Chondrocyte (in vitro differentiated cells): ENCODE measurements around the gene ETV1. TPM values are rescaled to one million over a fixed set of nuclear protein-coding genes. Genes with fewer than 3 reads are reported as not detected.

Experiments
- DNase-seq: peaks from one replicate; pipeline ENCODE4 v3.0.0; 2021; ENCODE audit warnings: mixed read lengths, low spot score
- H3K27ac Mint-ChIP-seq: one replicate; pipeline ENCODE4 v1.8.0; 2021; ENCODE audit warnings: mild to moderate bottlenecking, moderate library complexity, mixed read lengths; ENCODE audit not compliant: unreplicated experiment
- H3K27me3 Mint-ChIP-seq: 2 replicates; pipeline ENCODE4 v1.8.0; 2021; ENCODE audit warnings: low read depth, mixed read lengths
- H3K36me3 Mint-ChIP-seq: 2 replicates; pipeline ENCODE4 v1.8.0; 2021; ENCODE audit warnings: low read depth, mixed read lengths
- H3K4me1 Mint-ChIP-seq: 2 replicates; pipeline ENCODE4 v1.8.0; 2021; ENCODE audit warnings: low read depth, mild to moderate bottlenecking, mixed read lengths
- H3K4me3 Mint-ChIP-seq: one replicate; pipeline ENCODE4 v1.8.0; 2021; ENCODE audit warnings: mild to moderate bottlenecking, moderate library complexity, mixed read lengths; ENCODE audit not compliant: unreplicated experiment
- H3K9me3 Mint-ChIP-seq: 2 replicates; pipeline ENCODE4 v1.8.0; 2021; ENCODE audit warnings: low read depth, mixed read lengths
- CTCF ChIP-seq: fragments of 200-600 bp; sonication (generic); IDR thresholded peaks from 2 replicates; pipeline ENCODE4 v1.5.0; 2021; ENCODE audit warnings: antibody characterized with exemption, mild to moderate bottlenecking, moderate library complexity
- long read RNA-seq: library from polyadenylated mRNA; stranded (forward); transcript quantifications from one replicate; pipeline ENCODE4 v2.0.0, GENCODE V29; 2021
- total RNA-seq: library from RNA; stranded (reverse); gene quantifications from 3 replicates; pipeline ENCODE4 v1.2.1, GENCODE V29; 2021

The ETV1 gene
- 1.5 to 4.5 TPM (median 2.7 TPM) in 3 replicates for total RNA-seq
- long read RNA-seq: 0 reads

GRCh38 chr7:13989126-13989948 is at the start of gene ETV1:
TSS of gene ETV1 (minus strand) at chr7:13989666. CDS start at chr7:13989052, 614 bp downstream.
- Mint-ChIP-seq H3K4me3 (no peak within 1 kb of the TSS), H3K27ac (no peak within 1 kb of the TSS), H3K9me3 (no peaks in the 10 kb centered on the region), H3K27me3 (no peaks in the 10 kb centered on the region), H3K36me3 (no peaks in the 10 kb centered on the region), H3K4me1 (no peaks in the 10 kb centered on the region)
- DNase-seq: no peak
- peak; percentile 77 for TF ChIP-seq CTCF

GRCh38 chr7:14024406-14024805 is 34.9 kb upstream of the ETV1 start:
- Mint-ChIP-seq H3K9me3 (no peaks in the 10 kb centered on the region), H3K27me3 (no peaks in the 10 kb centered on the region), H3K4me1 (peaks cover 3% of the 10 kb centered on the region), H3K4me3 (no peak overlapping the region), H3K36me3 (no peaks in the 10 kb centered on the region), H3K27ac (no peak overlapping the region)
- no peak for TF ChIP-seq CTCF
- no peak for DNase-seq

GRCh38 chr7:14023838-14024237 is 34.4 kb upstream of the ETV1 start:
- Mint-ChIP-seq H3K4me1 (peaks cover 3% of the 10 kb centered on the region), H3K36me3 (no peaks in the 10 kb centered on the region), H3K27me3 (no peaks in the 10 kb centered on the region), H3K4me3 (no peak overlapping the region), H3K27ac (no peak overlapping the region), H3K9me3 (no peaks in the 10 kb centered on the region)
- no peak for DNase-seq
- no peak for TF ChIP-seq CTCF

GRCh38 chr7:14023342-14023741 is 33.9 kb upstream of the ETV1 start:
- peaks cover 3% of the 10 kb centered on the region for H3K4me1 Mint-ChIP-seq
- no peak overlapping the region for H3K27ac Mint-ChIP-seq
- no peak for DNase-seq
- H3K36me3 Mint-ChIP-seq: no peaks in the 10 kb centered on the region
- TF ChIP-seq CTCF: no peak
- no peaks in the 10 kb centered on the region for H3K9me3 Mint-ChIP-seq
- no peaks in the 10 kb centered on the region for H3K27me3 Mint-ChIP-seq
- no peak overlapping the region for H3K4me3 Mint-ChIP-seq

- no peak for TF ChIP-seq CTCF
- DNase-seq: no peak
- Mint-ChIP-seq H3K4me3 (no peak overlapping the region), H3K36me3 (no peaks in the 10 kb centered on the region), H3K27ac (no peak overlapping the region), H3K4me1 (peaks cover 6% of the 10 kb centered on the region), H3K9me3 (no peaks in the 10 kb centered on the region), H3K27me3 (no peaks in the 10 kb centered on the region)
These were observed 31.6 kb upstream of the ETV1 start for GRCh38 chr7:14021069-14021468.
